GM19043 (cell line): Measurements from ENCODE around the gene EPHA10.
"Not testable (repeated sequence)": the region's sequence is repeated elsewhere in the genome, so short reads cannot be mapped to it uniquely, and the experiment has no call there.

Experiments used
- ATAC-seq: cut with Tn5 transposase; IDR thresholded peaks from one replicate; pipeline ENCODE4 v1.9.1; 2021; ENCODE audit warnings: low read depth; ENCODE audit not compliant: unreplicated experiment

Gene EPHA10

DNA sequence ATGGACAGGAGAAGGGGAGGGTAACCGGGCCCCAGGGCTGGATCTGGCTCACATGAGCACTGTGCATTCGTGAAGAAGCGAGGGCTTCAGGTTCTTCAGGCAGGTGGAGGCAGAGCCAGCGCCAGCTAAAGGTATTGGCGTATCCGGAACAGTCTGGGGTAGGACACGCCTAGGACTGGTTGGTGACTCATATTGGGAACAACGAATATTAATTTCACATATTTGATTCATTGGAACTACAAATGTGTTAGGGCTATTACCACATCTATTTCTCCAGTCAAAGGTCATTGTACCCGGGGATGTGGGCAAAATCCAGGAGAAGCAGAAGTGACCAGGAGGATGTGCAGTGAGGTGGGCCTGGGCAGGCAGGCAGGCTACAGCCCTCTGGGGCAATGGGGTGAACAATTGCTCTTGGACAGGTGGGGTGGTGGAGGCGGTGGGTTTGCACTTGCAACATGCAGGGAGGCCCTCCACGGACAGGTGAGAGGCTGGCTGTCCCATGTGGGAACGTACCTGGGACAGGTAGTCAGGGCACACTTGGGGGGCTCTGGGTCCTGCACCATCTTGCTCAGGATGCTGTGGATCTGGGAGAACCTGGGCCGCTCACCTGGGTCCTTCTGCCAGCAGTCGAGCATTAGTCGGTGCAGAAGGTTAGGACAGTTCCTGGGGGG lies 45.9 kb downstream of the EPHA10 start:
- ATAC-seq = no peak

- no peak for ATAC-seq
These were observed 46.6 kb downstream of the EPHA10 start for GRCh38 chr1:37718181-37718900.

DNA sequence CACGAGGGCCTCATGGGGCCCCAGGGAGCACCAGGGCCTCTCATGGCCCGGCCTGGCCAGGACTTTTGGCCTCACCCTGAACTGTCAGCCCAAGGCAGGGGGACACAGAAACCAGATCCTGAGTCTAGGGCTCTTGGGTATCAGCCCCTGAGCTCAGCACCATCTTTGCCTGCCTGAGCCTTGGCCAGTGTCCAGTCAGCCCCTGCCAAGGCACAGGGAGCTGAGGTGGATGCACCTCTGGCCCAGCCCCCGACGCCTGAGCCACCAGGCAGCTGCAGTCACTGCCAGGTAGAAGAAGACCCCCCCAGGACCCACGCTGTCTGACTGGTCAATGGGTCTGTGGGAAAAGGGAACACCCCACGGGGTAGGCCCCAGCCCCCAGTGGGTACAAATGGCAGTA lies 47.3 kb downstream of the EPHA10 start:
- no peak for ATAC-seq

GRCh38 chr1:37716321-37716720 lies 48.6 kb downstream of the EPHA10 start:
- no peak for ATAC-seq

DNA sequence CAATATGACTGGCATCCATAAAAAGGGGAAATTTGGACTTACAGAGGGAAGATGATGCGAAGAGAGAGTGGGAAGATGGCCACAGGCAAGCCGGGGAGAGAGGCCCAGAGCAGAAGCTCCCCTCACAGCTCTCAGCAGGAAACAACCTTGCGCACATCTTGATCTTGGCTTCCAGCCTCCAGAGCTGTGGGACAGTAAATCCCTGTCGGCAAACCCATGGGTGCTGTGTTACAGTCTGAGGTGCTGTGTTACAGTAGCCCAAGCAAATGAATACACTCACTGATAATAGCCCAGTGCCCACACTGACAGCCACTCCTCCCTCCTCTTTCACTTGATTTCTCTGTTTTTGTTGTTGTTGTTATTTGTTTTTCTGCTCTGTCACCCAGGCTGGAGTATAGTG lies 50.2 kb downstream of the EPHA10 start:
- ATAC-seq = no peak

- ATAC-seq = no peak
These were observed 50.7 kb downstream of the EPHA10 start for GRCh38 chr1:37714226-37714625.

- no peak for ATAC-seq
These were observed 56.4 kb downstream of the EPHA10 start for GRCh38 chr1:37708471-37708870.

GRCh38 chr1:37705399-37705798 lies 59.5 kb downstream of the EPHA10 start:
- no peak for ATAC-seq

GRCh38 chr1:37704966-37705365 lies 60.0 kb downstream of the EPHA10 start:
- ATAC-seq = no peak

DNA sequence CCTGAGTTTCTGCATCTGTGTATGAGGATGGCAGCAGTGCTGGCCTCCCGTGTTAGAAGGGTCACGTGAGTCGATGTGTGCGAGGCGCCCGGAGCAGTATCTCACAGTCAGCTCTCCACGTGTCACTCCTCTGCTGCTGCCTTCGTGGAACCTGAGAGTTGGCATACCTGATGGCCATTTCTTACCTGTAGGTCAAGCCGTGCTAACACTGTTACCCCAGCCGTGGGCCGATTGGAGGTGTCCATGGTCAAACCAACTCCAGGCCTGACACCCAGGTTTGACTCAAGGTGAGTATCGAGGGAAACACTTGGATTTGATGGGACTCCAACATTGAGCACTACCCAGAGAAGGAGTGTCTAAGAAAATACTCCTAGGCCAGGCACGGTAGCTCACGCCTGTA lies 61.9 kb downstream of the EPHA10 start:
- no peak for ATAC-seq

DNA sequence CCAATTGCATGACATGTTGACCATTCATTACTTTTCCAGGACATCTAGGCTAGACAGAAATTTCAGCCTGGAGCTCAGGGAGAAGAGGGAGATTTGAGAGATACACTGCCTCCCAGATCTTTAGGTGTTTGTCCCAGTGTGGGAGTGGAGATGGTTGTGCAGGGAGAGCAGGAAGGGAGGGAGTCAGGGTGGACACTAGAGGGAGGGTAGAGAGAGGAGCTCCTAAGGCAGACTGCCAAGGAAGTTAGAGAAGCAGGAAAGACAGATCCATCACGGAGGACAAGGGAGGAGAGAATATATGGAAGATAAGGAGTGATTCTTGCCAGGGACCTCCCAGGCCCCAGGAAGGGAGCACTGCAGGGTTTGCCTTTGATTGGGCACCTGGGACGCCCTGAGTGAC lies 63.9 kb downstream of the EPHA10 start:
- no peak for ATAC-seq

- no peak for ATAC-seq
These were observed 65.8 kb downstream of the EPHA10 start for GRCh38 chr1:37699147-37699546.

GRCh38 chr1:37697737-37698136 lies 67.2 kb downstream of the EPHA10 start:
- no peak for ATAC-seq

DNA sequence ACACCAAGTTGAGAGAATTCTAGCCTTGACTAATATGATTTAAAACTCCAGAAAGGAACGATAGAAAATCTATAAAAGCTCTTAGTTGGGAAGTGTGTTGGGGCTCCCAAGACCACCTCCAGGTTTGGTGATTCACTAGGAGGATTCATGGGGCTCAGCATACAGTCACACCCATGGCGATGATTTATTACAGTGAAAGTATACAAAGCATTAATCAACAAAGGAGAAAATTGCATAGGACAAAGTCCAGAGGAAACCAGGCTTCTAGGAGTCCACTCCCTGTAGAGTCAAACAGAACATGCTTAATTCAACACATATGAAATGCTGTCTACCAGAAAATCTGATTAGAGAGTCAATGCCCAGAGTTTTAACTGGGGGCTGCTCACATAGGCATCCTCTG lies 67.8 kb downstream of the EPHA10 start:
- ATAC-seq = no peak

DNA sequence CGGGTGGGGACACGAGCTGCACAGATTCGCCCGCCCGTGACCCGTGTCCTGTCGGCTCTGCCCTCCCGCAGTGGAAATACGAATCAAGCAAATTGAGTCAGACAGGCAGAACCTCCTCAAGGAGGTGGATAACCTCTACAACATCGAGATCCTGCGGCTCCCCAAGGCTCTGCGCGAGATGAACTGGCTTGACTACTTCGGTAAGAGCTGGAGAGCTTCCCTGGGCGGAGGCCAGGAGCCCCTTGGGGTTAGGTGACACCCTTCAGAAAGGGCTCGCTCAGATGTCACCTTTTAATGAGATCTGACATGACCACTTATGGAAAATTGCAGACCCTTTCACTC lies 72.1 kb downstream of the EPHA10 start:
- no peak for ATAC-seq

DNA sequence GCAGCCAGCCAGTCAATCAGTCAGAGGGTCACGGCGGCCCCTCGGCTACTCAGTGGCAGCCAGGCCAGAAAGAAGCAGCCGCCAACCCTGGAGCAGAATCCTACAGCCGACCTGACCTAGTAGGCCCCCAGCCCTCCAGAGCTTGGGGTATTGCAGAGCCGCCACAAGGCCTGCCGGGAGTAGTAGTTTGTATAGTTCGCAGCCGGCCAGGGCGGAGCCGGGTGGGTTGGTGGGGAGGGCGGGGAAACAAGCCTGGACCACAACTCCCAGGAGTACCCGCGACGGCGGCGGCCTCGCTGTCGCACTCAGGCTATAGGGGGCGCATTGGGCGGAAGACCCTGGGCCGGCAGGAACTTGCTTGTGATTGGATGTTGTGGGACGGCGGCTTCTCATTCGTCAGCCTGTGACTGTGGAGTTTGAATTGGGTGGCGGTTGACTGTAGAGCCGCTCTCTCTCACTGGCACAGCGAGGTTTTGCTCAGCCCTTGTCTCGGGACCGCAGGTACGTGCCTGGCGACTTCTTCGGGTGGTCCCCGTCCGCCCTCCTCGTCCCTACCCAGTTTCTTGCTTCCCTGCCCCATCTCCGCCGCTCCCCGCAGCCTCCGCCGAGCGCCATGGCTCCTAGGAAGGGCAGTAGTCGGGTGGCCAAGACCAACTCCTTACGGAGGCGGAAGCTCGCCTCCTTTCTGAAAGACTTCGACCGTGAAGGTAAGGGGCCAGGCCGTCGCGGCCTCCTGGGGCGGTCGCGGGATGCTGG lies 72.7 kb downstream of the EPHA10 start, which contains the start of gene CDCA8:
Gene CDCA8 (plus strand): TSS at position 439 of the 756 bp plus-strand sequence. CDS start 175 bp downstream, at position 614.
- peak; percentile 70 for ATAC-seq

DNA sequence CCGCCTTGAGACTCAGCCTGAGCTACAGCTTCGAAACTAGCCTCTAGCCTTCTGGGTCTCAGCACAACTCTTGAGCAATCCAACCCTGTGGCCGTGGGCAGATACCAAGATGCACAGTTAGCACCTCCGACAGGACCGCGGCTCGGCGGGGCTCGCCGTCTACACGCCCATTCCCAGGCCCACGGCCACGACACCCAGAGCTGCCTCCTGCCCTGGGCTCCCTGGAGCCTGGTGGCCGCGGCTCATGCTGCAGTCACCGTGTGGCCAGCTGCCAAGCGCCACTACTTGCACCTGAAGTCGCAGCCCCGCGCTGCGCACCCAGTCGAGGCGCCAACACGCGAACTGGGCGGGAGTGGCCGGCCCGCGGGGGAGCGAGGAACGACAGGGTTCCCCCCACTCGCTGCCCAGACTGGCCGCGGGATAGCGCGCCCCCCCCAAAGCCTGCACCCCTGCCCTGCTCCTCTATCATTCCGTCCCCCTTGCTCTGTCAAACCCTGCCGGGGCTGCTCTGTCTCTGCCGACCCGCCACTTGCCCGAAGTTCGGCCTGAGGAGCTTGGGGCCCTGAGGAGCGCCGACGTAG lies 73.3 kb downstream of the EPHA10 start:
- no peak for ATAC-seq

GRCh38 chr1:37688926-37689325 lies 76.0 kb downstream of the EPHA10 start:
- no peak for ATAC-seq

GRCh38 chr1:37687764-37688163 lies 77.2 kb downstream of the EPHA10 start:
- ATAC-seq = not testable (repeated sequence)

DNA sequence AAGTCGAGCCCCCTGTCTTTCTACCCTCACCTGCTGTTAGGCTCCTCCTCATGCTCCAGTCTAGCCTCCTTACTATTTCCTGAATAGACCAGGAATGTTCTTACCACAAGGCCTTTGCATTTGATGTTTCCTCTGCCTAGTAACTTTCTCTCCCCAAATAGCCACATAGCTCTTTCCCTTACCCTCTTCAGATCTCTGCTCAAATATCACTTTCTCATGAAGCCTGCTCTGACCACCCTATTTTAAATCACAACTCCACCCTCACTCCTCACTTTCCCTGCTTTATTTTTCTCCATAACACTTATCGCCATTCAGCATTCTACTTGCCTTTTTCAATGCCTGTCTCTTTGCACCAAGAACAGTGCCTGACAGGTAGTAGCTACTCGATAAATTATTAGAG lies 79.2 kb downstream of the EPHA10 start:
- no peak for ATAC-seq

GRCh38 chr1:37684182-37684581 lies 80.7 kb downstream of the EPHA10 start:
- not testable (repeated sequence) for ATAC-seq
